GM18526 (cell line): Measurements from ENCODE around the gene P4HA3.

Experiments used
- POLR2A ChIP-seq: IDR thresholded peaks from 3 replicates; pipeline ENCODE4 v1.6.1; 2011; ENCODE audit not compliant: insufficient read length; ENCODE audit errors: extremely low read depth

The P4HA3 gene

DNA sequence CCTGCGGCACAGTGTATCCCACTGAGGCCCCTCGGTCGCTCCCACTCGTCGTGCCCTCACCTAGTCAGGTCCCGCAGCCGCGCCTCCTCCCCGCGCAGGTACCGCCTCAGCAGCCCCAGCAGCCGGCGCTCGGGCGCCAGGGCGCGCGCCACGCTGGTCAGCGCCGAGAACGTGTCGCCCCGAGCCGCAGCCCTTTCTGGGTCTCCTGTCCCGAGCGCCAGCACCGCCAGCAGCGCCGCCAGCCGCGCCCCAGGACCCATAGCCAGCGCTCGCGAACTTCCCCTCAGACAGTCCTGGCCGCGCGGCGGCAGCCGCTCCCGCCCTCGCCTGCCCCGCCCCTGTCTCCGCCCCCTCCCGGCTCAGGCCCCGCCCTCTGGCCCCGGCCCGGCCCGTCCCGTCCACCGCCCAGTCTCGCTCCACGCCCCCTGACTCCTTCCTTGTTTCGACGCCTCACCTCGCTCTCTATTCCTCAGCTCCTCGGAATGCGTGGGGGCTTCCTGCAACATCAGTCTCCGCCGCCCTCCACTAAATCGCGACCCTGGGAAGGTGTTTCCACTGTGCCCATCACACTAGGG is at the start of gene P4HA3:
Gene P4HA3, minus strand, starts transcription at position 289 of the 575 bp plus-strand sequence. Its CDS starts 29 bp downstream, at position 260.
- no peak for TF ChIP-seq POLR2A

DNA sequence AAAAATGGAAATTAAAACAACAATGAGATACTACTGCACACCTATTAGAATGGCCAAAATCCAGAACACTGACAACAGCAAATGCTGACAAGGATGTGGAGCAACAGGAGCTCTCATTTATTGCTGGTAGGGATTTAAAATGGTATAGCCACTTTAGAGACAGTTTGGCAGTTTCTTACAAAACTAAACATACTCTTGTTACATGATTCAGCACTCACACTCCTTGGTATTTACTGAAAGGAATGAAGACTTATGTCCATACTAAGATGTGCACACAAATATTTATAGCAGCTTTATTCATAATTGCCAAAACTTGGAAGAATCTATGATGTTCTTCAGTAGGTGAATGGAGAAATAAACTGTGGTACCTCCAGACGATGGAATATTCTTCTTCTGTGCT is 46.0 kb upstream of the P4HA3 start:
- no peak for TF ChIP-seq POLR2A

DNA sequence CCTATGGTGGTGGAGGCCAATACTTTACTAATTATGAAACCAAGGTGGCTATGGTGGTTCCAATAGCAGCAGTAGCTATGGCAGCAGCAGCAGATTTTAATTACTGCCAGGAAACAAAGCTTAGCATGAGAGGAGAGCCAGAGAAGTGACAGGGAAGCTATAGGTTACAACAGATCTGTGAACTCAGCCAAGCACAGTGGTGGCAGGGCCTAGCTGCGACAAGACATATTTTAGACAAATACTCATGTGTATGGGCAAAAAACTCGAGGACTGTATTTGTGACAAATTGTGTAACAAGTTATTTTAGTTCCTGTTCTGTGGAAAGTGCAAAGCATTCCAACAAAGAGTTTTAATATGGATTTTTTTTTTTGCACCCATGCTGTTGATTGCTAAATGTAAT is 44.2 kb upstream of the P4HA3 start:
- TF ChIP-seq POLR2A, result no peak

DNA sequence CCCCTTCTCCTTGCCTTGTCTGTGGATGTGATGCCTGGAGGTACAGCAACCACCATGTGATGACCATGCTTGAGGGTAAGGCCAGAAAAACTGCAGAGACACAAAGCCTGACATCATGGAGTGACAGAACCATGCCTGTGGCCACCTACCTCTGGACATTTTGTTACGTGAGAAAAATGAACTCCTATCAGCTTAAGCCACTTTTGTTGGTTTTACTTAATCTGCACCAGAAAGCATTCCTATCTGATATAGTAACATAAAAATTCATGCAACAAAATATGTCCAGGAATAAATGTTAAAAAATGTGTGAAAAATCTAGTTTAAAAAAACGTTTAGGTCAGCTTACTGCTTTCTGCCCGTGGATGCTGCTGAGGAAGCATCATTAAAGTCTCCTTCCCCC is 42.6 kb upstream of the P4HA3 start:
- TF ChIP-seq POLR2A, result no peak

DNA sequence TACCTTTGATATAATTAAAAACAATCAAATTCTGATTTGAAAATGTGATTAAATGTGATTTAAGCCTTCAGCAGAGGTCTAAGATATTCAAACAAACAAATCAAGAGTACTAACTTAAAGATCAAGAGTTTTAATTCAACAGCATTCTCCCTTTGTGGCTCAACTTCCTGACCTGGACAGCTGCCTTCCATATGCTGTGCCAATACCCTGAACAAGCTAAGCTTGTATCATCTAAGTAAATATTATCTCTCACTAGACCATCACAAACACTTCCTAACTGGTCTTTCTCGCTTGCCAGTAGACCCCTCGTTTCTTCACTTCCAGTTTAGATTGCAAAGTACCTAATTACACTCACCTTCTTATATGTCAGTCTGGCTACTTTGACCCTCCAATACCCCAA is 35.9 kb upstream of the P4HA3 start:
- no peak for TF ChIP-seq POLR2A

DNA sequence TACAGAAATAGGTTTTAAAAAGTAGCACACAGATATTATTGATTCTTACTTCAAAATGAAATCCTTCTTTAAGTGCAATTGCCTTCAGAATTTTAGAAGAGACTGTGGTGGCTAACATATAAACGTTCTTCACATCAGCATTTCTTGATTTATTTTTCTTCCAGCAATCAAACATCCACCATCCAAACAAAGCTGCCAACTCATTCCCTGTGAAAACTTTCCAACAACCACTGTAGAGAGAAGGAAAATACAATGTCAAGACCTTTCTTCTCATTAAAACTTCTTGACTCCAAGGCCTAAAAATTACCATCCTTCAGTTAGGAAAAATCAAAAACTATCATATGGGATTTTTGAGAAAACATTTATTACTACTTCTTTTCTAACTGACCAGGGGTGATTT is 34.0 kb upstream of the P4HA3 start:
- no peak for TF ChIP-seq POLR2A

DNA sequence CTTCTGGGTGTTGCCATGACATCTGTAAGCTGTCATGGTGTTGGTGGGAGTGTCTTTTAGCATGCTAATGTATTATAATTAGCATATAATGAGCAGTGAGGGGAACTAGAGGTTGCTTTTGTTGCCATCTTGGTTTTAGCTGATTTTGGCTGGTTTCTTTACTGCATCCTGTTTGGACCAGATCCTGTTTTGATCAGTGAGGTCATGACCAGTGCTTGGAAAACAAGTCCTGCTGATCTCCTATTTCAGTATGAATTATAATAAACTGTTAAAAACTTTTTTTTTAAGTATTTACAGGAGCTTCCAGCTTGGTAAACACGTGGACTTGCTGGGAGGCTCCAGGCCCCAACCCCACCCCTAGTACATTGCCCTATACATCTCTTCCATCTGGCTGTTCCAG is 30.5 kb upstream of the P4HA3 start:
- no peak for TF ChIP-seq POLR2A

DNA sequence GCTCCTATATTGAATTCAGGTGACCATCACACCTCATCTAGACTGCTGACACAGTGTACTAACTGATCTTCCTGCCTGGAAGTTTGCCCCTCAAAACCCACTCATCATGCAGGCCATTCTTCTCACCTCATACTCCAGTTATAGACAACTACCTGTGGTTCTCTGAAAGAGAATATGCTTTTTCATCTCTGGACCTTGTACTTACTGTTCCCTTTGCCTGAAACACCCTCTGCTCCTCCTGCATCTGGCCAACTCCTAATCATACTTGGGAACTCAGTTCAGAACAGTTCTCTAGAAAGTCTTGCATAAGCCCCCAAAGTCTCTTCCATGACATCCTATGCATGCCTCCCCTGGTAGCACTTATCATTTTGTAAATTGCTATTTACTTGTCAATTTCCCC is 28.2 kb upstream of the P4HA3 start:
- no peak for TF ChIP-seq POLR2A

DNA sequence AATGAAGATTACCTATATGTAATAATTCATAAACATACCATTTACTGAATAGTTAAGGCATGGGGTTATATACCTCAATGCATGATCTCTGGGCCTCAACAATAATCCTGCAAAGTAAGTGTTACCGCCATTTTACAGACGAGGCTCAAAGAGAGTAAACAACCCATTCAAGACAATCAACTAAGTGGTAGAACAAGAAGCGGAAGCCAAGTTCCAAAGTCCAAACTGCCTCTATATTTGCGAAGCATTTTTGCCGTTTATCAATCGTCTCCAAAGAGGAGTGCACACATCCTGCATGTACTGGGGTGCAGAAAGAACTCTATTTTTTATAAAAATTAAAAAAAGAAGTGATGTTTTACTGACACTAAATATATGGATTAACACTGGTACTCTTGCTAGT is 27.5 kb upstream of the P4HA3 start:
- TF ChIP-seq POLR2A, result no peak

DNA sequence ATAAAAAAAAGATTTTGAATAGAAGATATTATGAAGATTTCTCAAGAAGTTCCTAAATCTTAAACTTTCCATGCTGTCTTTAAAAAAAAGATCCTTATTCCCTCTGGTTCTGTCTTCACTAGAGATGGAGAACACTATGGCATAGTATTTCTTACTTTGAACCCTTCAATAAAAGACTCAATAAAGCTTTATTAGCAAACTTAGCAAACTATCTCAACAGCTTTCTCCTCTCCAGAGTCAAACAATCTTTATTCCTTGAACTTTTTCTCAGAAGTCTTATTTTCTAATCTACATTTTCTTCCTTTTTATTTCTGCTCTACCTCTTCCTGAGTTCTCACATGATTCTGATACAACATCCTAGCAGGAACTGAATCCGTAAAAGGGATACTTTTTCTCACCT is 21.8 kb upstream of the P4HA3 start:
- TF ChIP-seq POLR2A, result no peak

DNA sequence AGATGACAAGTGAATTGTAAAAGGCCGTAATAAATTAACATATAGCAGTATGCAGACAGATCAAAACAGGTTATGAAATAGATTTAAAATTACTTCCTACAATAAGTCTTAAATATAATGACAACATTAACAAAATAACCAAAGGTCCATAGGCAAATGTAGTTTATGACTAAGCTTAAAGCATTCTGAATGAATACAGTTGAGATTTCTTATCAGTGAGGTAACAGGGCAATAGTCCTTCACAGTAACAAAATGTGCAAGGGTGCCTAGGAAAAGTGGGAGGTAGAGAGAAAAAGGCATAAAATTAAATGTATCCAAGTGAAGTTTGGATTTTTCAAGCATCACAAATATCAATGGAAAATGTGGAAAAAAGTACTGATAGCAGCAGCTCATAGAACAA is 20.9 kb upstream of the P4HA3 start:
- no peak for TF ChIP-seq POLR2A

DNA sequence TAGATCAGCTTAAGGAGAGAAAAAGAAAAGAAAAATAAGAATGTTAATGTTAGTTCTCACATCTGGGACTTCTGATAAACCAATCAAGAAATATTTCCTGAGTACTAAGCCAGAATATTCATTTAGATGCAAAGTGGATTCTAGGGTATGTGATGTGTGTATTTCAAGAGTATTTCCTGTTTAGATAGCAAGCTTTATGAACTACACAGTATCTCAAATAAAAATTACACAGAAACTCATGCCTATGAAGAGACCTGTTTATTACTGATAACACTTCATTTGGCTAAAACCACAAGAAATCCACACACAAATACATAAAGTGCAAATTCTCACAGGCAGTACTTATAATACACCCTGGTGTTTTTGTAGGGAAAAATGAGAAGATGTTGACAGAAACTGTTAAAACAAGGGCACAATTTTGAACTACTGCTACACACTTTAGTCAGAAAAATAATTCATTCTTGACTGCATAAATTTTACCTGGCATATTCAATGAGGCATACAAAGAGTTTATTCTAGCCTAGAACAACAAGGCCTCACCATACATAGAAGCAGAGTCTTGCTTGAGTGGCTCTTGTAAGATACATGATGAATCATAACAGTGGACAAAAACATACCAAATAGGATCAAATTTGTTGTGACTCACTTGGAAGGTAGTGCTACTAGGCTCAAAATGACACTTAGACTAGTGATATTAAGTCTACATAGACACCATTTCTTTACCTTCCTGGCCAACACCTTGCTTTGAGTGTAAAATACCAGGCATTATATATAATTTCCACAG is 18.8 kb upstream of the P4HA3 start:
- TF ChIP-seq POLR2A, result no peak

DNA sequence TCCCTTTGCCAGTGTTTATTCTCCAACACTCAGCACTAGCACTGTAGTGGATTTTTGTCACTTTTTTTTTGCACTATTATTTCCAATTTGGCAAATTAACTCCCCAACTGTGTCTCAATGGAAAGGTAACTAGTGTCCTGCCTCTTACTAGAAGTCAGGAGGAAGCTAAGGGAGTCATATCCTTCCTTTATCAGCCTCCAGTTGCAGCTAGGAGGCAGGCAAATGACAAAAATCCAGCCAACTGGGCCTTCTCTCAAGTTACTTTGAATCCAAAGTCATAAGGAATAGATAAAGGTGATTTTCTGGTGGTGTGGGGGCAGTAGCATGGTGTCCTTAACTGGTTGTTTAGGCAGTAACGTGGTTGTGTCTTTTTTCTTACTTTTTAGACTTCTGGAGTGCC is 15.6 kb upstream of the P4HA3 start:
- TF ChIP-seq POLR2A, result no peak

DNA sequence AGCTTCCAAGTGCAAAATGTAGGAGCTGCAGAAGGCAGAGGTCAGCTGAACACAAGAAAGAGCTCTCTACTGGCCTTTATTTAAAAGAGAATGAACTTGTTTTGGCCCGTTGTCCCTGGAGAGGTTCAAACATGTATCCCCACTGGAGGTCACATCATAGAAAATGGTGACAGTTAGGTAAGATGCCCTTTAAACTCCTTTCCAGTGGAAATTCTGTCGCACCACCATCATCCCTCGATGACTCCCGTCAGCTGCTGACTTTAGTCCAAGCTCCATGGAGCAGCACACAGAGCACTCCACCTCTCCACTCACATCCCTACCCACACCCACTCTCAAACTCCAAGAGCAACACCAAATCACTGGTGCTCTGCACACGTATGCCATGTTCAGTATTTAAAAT is 15.2 kb upstream of the P4HA3 start:
- TF ChIP-seq POLR2A, result no peak

DNA sequence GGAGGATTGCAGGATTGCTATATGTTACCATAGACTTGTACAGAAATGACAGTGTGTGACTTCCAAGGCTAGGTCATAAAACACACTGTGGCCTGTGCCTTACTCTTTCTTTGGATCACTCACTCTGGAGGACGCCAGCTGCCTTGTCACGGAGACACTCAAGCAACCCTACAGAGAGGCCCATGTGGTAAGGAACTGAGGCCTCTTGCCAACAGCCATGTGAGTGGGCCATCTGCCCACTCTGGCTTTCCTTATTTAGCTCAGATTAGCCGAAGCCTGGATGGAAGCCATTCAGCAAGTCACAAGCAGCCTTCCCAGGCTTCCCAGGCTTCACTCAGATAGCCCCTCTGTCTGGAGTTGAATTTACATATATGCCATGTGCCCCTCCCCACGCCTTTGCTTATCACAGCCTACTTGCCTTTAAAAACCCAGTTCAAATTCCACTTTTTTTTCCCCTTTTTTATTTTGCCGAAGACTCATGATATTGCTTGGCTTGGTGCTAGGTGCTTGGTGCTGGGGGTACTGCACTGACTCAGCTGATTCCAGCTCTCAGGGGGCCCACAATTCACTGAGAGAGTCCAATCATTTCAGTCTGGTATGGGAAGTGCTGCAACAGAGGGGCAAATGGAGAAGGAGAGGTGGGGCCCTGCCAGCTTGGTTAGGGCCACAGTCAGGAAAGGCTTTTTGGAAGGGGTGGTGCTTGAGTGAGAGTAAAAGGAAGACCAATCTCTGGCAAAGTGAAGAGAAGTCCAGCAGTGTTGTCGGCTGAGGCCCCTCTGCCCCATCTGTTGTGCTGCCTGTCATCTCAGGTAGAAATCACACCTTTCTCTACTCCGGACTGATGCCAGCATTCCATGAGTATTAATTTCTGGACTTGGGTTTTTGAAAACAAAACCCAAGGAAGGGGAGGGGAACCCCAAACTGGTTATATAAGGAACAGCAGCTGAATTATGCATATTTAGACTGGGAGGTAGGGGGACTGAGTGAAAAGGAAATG is 14.5 kb upstream of the P4HA3 start:
- TF ChIP-seq POLR2A, result no peak

DNA sequence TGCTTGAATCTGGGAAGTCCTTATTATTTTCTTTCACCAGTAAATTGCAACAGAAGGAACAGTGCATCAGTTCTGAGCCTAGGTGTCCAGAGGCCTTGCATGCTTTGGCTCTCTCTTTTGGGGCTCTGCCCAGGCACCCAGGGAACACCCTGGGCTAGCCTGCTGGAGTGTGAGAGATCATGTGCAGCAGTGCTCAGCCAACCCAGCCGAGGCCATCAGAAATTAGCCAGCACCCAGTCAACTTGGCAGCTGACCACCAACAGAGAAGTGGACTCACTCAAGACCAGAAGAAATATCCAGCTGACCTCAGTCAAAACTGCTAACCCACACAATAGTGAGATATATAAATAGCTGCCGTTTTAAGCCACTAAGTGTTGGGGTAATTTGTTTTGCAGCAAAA is 11.2 kb upstream of the P4HA3 start:
- TF ChIP-seq POLR2A, result no peak
